Gastroesophageal sphincter (tissue), 3 donors: ENCODE results near the gene BST1.

Experiments used
- CTCF ChIP-seq, 4 experiments: fragments of 200-600 bp in 2 of 4; fragments of 450-650 bp in 2 of 4; sonication (generic) in 1 of 4; IDR thresholded peaks; one replicate each; pipeline ENCODE4 v1.5.1; 2017 to 2019; ENCODE audit warnings: antibody characterized with exemption in 4 of 4, mild to moderate bottlenecking in 2 of 4, moderate library complexity in 2 of 4
- POLR2A ChIP-seq, 2 donors: fragments of 450-650 bp; IDR thresholded peaks; one replicate each; pipeline ENCODE4 v1.6.1; 2017; ENCODE audit warnings: antibody characterized with exemption in 2 of 2, mild to moderate bottlenecking in 2 of 2, moderate library complexity in 1 of 2

DNA sequence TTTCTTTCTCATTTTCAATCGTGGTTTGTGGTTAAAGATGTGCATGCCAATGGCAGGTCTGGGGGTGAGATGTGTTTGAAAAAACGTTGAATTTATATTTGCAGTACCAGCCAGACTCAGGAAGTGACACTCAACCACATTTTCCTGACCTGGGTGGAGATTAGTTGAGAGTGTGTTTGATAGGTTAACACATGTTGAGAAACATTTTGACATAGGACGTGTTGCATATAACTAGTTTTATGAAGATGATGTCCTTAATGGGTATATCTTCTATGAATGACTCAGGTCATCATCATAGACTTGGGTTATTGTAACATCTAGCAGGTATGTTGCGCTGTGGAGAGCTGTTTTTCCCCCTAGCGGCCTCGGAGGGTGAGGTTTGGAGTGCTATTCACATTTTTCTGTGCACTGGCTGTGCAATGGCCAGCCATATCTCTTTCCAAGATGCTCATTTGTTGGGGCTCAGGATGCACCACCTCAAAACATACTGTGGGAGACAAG is 53.5 kb downstream of the BST1 start:
- TF ChIP-seq POLR2A (IDR thresholded peaks at IDR 0.05) = no peak
- TF ChIP-seq CTCF (IDR thresholded peaks at IDR 0.05) = no peak
